ENCODE measurements around the gene MYL5.

GRCh38 chr4:674172-675035, at the start of gene MYL5, which contains the start of gene ATP5ME:
- peak; percentile 95 to 100 (median 98) for TF ChIP-seq CTCF (IDR thresholded peaks at IDR 0.05)
- TF ChIP-seq POLR2AphosphoS5 (IDR thresholded peaks at IDR 0.05): peak; percentile 96
